T-helper 1 cell treated with Interleukin-12 subunit alpha and Interleukin-12 subunit beta and Interleukin-4 antibody, amounts not matched to agents 30 ng/mL and 1 ng/mL, for 36 hours (primary cell): ENCODE results near the gene VWA1. TPM values are rescaled to one million over a fixed set of nuclear protein-coding genes. Genes with fewer than 3 reads are reported as not detected.

Source experiments
- intact Hi-C: fragments of 100-400 bp; cut with micrococcal nuclease; formaldehyde crosslinking; loops from one replicate; pipeline ENCODE4 v1.15.1; 2024
- total RNA-seq: library from RNA; stranded (reverse); gene quantifications from 2 replicates; pipeline ENCODE4 v1.2.3, GENCODE V29; 2022

Gene VWA1
- 1.6 and 2.0 TPM in 2 replicates for total RNA-seq

GRCh38 chr1:1435106-1435903 lies at the start of gene VWA1:
VWA1 (plus strand) TSS chr1:1435690; CDS start chr1:1435749, 59 bp downstream.
- intact Hi-C loops = loop anchor here (1.0 kb wide), 1 partner anchor 36 kb away; the partner anchor contains the start of gene ATAD3B

- intact Hi-C loops = no loop called here
Measured at GRCh38 chr1:1385931-1386330, 49.6 kb upstream of the VWA1 start.

- intact Hi-C loops = no loop called here
Measured at GRCh38 chr1:1387098-1388077, 48.1 kb upstream of the VWA1 start.

GRCh38 chr1:1388078-1388472 lies 47.4 kb upstream of the VWA1 start:
- intact Hi-C loops = no loop called here

- intact Hi-C loops = no loop called here
Measured at GRCh38 chr1:1390675-1391074, 44.8 kb upstream of the VWA1 start.

- intact Hi-C loops = no loop called here
Measured at GRCh38 chr1:1391225-1391624, 44.3 kb upstream of the VWA1 start.

GRCh38 chr1:1393014-1393413 lies 42.5 kb upstream of the VWA1 start:
- intact Hi-C loops = no loop called here

GRCh38 chr1:1393428-1393827 lies 42.1 kb upstream of the VWA1 start:
- intact Hi-C loops = no loop called here

GRCh38 chr1:1394116-1394515 lies 41.4 kb upstream of the VWA1 start:
- intact Hi-C loops = no loop called here

GRCh38 chr1:1395166-1395565 lies 40.3 kb upstream of the VWA1 start:
- intact Hi-C loops = no loop called here

GRCh38 chr1:1397839-1398523 lies 37.5 kb upstream of the VWA1 start:
- intact Hi-C loops = loop anchor here (2.0 kb wide), 4 partner anchors 73 to 281 kb away; partner anchors contain the start of genes ATAD3B, C1orf159 and PUSL1

- intact Hi-C loops = loop anchor here (1.0 to 2.0 kb wide), 10 partner anchors 9 to 282 kb away; partner anchors contain the start of genes ATAD3A, ATAD3B, AURKAIP1 and C1orf159
Measured at GRCh38 chr1:1398677-1399186, 36.8 kb upstream of the VWA1 start.

- intact Hi-C loops = loop anchor here (1.0 to 2.0 kb wide), 10 partner anchors 8 to 283 kb away; partner anchors contain the start of genes ATAD3A, ATAD3B, AURKAIP1 and C1orf159
Measured at GRCh38 chr1:1399187-1399871, 36.2 kb upstream of the VWA1 start, which contains the start of gene CCNL2. CCNL2 (minus strand) TSS chr1:1399335; CDS start chr1:1399306, 29 bp downstream.

- intact Hi-C loops = loop anchor here (1.0 to 10.0 kb wide), 11 partner anchors 7 to 325 kb away; partner anchors contain the start of genes ATAD3A, ATAD3B, AURKAIP1 and C1orf159
Measured at GRCh38 chr1:1399872-1400575, 35.5 kb upstream of the VWA1 start.

GRCh38 chr1:1400576-1401456 lies 34.7 kb upstream of the VWA1 start:
- intact Hi-C loops = loop anchor here (10.0 kb wide), 1 partner anchor 324 kb away; the partner anchor contains the start of gene CDK11A

GRCh38 chr1:1401457-1402010 lies 34.0 kb upstream of the VWA1 start:
- intact Hi-C loops = loop anchor here (10.0 kb wide), 1 partner anchor 323 kb away; the partner anchor contains the start of gene CDK11A

GRCh38 chr1:1402072-1402900 lies 33.2 kb upstream of the VWA1 start:
- intact Hi-C loops = loop anchor here (10.0 kb wide), 1 partner anchor 323 kb away; the partner anchor contains the start of gene CDK11A
